Suprapubic skin (tissue), 3 donors: ENCODE measurements around the gene QKI.

Experiments
- CTCF ChIP-seq, 2 donors: fragments of 200-600 bp in 1 of 2; fragments of 450-650 bp in 1 of 2; sonication (generic) in 1 of 2; IDR thresholded peaks; one replicate each; pipeline ENCODE4 v1.5.1; 2016 to 2019; ENCODE audit warnings: antibody characterized with exemption in 2 of 2, mild to moderate bottlenecking in 1 of 2, moderate library complexity in 1 of 2
- EP300 ChIP-seq: sonication (generic); formaldehyde crosslinking; IDR thresholded peaks from one replicate; pipeline ENCODE4 v1.6.1; 2017; ENCODE audit warnings: antibody characterized with exemption

GRCh38 chr6:163608204-163608644 is 193.7 kb downstream of the QKI start:
- no peak for TF ChIP-seq CTCF (IDR thresholded peaks at IDR 0.05)
- no peak for TF ChIP-seq EP300
